GM18867 (cell line): ENCODE measurements around the gene CNTNAP2.

Experiments used
- ATAC-seq: cut with Tn5 transposase; IDR thresholded peaks from one replicate; pipeline ENCODE4 v1.9.1; 2021; ENCODE audit warnings: mild to moderate bottlenecking, moderate library complexity; ENCODE audit not compliant: unreplicated experiment

The CNTNAP2 gene

GRCh38 chr7:147193476-147193875, 1076.9 kb downstream of the CNTNAP2 start:
- no peak for ATAC-seq

- ATAC-seq = no peak
Measured at GRCh38 chr7:147196481-147196880, 1079.9 kb downstream of the CNTNAP2 start.

- ATAC-seq = no peak
Measured at GRCh38 chr7:147197006-147197405, 1080.4 kb downstream of the CNTNAP2 start.

GRCh38 chr7:147199868-147200267, 1083.3 kb downstream of the CNTNAP2 start:
- no peak for ATAC-seq

- no peak for ATAC-seq
Measured at GRCh38 chr7:147207988-147208387, 1091.4 kb downstream of the CNTNAP2 start.

GRCh38 chr7:147231275-147231674, 1114.7 kb downstream of the CNTNAP2 start:
- no peak for ATAC-seq

GRCh38 chr7:147235645-147236382, 1119.2 kb downstream of the CNTNAP2 start:
- ATAC-seq = no peak

GRCh38 chr7:147240468-147240867, 1123.9 kb downstream of the CNTNAP2 start:
- ATAC-seq = no peak

GRCh38 chr7:147245274-147245673, 1128.7 kb downstream of the CNTNAP2 start:
- ATAC-seq = peak; percentile 81

GRCh38 chr7:147249956-147250355, 1133.4 kb downstream of the CNTNAP2 start:
- no peak for ATAC-seq

- ATAC-seq = no peak
Measured at GRCh38 chr7:147251751-147252325, 1135.2 kb downstream of the CNTNAP2 start.

- no peak for ATAC-seq
Measured at GRCh38 chr7:147261693-147262092, 1145.1 kb downstream of the CNTNAP2 start.

GRCh38 chr7:147265528-147265927, 1148.9 kb downstream of the CNTNAP2 start:
- ATAC-seq = no peak

- no peak for ATAC-seq
Measured at GRCh38 chr7:147276106-147276505, 1159.5 kb downstream of the CNTNAP2 start.

- ATAC-seq = no peak
Measured at GRCh38 chr7:147276783-147277370, 1160.3 kb downstream of the CNTNAP2 start.

- no peak for ATAC-seq
Measured at GRCh38 chr7:147279514-147279913, 1162.9 kb downstream of the CNTNAP2 start.

GRCh38 chr7:147279964-147280374, 1163.4 kb downstream of the CNTNAP2 start:
- ATAC-seq = no peak

- ATAC-seq = no peak
Measured at GRCh38 chr7:147282204-147282603, 1165.6 kb downstream of the CNTNAP2 start.

- no peak for ATAC-seq
Measured at GRCh38 chr7:147296201-147296600, 1179.6 kb downstream of the CNTNAP2 start.

GRCh38 chr7:147296986-147297385, 1180.4 kb downstream of the CNTNAP2 start:
- no peak for ATAC-seq

- no peak for ATAC-seq
Measured at GRCh38 chr7:147298611-147299043, 1182.0 kb downstream of the CNTNAP2 start.

GRCh38 chr7:147300293-147300692, 1183.7 kb downstream of the CNTNAP2 start:
- no peak for ATAC-seq
